HG03039 (cell line): ENCODE measurements around the gene UQCRHL.

Experiments
- ATAC-seq: cut with Tn5 transposase; IDR thresholded peaks from one replicate; pipeline ENCODE4 v1.9.1; 2021; ENCODE audit warnings: mild to moderate bottlenecking, moderate library complexity; ENCODE audit not compliant: unreplicated experiment

Gene UQCRHL

DNA sequence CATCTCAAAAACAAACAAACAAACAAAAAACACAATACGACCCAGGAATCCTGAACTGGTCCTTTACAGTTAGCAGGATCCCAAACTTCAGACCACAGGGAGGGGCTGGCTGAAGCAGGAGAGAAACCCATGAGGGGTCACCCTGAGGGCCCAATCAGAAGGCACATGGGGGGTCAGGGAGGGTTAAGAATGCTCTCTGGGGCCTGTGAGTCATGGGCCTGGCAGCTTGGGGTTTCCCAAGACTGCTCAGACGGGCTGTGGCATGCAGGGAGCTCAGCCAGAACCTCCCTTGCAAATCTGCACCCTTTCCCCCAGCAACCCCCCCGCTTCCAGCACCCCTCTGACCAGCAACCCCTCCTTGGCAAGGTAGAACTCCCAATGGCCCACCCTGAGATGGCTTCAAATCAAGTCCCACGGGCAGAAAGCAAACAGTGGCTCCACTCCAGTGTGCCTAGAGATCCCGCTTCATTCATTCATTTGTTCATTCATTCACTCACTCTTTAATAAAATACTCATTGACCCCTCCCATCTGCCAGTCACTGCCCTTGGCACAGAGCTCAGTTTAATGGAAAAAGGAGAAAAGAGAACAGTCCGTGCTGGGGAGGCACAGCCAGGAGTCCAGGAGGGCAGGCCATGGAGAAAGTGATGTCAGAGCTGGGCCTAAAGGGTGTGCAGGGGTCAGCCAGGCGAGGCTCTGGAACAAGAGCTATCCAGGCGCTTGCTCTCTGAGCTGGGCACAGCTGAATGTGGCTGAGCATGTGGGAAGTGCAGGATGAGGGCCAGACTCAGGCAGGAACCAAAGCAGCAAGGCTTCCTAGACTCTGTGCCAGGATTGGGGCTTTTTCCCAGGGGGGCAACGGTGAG is 8.2 kb downstream of the UQCRHL start:
- ATAC-seq: no peak

DNA sequence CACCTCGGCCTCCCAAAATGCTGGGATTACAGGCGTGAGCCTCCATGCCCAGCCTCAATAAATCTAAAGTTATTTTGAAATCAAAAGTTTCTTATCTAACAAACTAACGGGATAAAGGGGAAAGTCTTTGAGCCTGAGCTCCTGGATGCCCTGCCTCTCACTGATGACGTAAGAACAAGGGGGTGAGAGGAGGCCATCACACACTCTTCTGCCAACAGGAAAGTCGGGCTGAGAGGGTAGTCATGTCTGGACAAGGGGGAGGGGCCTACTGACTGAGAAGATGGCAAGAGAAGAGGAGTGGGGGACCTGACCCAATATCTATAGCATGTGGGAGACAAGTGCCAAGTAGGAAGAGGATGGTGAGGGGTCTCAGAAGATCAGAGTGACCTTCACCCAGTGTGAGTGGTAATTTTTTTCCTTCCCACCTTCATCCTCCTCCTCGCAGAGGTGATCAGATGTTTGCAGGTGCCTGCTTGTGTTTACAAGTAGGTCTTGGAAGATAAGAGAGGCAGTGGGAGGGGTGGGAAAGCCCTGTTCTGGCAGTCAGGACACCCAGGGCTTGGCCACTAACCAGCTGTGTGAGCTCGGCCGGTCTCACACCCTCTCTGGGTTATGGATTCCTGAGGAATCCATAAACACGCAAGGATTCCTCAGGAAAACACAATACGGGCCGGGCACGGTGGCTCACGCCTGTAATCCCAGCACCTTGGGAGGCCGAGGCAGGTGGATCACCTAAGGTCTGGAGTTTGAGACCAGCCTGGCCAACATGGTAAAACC is 9.6 kb downstream of the UQCRHL start:
- no peak for ATAC-seq

DNA sequence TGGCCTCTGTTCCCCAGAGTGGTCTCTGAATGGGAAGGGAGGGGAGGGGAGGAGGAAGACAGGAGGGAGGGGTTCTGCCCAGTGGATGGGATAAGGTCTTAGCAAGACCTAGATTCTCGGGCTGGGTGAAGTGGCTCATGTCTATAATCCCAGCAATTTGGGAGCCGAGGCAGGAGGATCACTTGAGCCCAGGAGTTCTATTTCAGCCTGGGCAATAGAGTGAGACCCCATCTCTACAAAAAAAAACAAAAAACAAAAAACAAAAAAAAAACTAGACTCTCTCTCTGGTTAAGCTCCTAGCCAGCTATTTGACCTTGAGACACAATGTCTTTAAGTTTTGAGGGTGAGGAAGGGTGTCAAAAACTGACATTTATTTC is 11.4 kb downstream of the UQCRHL start:
- ATAC-seq: no peak

DNA sequence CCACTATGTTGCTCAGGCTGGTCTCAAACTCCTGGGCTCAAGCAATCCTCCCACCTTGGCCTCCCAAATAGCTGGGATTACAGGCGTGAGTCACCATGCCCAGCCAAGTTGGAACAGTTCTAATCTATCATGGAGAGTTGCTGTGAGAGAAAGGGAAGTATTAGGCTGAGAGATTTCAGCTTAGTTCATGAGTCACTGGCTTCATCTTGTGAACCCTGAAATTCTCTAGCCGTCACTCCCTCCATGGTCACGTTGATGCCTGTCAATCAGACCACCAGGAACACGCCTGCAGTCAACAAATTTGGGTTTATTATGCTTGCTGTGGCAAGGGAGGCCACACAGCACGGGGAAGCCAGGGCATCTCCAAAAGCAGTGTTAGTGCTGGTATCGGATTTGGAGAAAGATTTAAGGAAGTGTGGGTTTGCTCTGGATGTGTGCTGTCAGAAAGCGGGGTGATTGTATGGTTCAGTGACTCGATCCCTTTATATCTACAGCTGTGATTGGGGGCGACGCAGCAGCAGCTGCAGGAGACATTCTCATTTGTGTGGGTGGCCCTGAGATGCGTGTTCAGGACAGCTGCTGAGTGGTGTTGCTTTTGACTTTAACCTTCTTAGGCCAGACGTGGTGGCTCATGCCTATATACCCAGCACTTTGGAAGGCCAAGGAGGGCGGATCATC is 18.7 kb downstream of the UQCRHL start:
- no peak for ATAC-seq

DNA sequence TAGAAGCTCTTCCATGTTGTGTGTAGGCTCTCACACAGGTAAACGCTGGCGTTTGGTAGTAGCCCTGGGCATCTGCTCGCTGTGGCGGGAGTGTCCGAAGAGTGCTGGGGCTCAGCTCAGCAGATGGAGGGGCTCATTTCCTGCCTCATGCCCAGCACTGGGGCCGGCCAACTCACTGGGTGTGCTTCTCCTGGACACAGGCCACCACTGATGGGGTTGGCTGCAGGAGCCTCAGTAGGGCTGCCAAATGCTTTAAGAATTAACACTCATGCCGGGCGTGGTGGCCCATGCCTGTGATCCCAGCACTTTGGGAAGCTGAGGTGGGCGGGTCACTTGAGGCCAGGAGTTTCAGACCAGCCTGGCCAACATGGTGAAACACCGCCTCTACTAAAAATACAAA is 20.9 kb downstream of the UQCRHL start:
- ATAC-seq: no peak

DNA sequence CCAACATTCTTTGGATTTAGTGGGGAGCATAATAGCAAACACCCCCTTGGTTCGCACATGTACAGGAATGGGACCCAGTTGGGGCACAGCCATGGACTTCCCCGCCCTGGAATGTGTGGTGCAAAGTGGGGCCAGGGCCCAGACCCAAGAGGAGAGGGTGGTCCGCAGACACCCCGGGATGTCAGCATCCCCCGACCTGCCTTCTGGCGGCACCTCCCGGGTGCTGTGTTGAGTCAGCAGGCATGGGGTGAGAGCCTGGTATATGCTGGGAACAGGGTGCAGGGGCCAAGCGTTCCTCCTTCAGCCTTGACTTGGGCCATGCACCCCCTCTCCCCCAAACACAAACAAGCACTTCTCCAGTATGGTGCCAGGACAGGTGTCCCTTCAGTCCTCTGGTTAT is 21.8 kb downstream of the UQCRHL start:
- ATAC-seq: no peak

DNA sequence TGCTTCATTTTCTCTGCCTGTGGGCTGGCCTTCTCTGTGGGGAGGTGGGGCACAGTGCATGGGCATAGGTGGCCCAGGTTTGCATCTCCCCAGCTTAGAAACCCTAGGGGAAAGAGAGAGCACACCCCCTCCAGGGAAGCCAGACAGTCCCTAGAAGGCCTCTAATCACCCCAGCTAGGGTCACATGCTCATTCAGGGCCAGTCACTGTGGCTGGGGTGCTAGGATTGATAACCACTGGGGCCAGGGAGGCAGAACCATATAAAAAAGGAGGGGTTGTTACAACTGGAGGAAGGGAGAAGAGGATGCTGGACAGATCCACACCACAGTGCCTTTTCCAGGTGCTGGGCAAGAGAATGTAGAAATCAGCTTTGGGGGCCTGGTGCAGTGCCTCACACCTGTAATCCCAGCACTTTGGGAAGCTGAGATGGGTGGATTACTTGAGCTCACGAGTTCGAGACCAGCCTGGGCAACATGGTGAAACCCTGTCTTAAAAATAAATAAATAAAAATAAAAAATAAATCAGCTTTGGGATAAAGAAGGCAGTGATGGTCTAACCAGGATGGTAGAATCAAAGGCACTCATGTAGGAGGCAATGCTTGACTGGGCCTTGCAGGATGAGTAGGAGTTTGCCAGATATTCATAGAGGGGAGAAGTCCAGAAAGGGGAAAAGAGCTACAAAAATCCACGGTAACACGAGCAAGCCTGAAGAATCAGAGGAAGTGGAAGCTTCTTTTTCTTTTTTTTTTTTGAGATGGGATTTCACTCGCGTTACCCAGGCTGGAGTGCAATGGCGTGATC is 29.3 kb downstream of the UQCRHL start:
- no peak for ATAC-seq

DNA sequence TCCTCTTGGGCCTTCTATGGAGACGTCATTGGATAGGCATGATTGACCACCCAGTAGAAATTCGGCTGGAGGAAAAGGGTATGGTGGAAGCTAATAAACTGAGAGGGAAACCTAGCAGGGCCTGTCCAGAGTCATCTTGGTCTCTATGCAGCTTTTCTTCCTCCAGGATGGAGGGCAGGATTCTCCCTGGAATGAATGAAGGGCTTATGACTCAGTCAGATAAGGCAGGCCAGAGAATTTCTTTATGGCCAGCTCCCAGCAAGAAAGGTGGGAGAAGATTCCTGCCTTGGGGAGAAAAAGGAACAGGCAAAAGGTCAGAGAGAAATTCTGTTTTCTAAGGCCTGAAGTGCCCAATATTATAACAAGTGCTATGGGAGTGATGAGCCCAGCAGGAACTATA is 31.7 kb downstream of the UQCRHL start:
- ATAC-seq: no peak

DNA sequence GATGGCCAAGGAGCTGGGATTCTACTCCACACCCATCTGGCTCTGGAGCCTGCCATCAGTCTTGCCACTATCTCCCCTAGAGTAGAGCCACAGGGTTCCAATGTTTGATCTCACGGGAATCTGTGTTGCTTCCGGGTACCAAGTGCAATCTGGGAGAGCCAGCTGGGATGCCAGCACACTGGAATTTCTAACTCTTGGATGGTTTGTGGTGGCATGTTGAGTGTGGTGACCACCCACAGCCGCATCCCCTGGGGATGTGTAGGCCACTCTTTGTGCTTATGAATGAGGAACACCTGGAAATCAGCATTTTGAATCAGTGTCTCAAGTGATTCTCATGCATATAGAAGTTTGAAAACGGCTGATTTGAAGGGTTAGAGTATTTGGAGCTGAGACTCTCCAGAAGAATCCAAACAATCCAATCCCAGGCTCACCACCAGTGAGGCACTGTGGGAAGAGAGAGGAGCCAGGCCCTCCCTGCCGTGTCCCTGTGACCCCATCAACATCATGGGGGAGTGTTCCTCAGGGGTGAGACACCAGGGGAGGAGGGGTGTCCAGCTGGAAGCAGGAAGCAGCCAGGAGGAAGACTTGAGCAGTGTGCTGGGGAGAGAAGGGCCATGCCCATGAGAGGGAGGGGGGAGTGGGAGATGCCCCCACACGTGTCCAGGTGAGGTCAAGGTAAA is 35.5 kb downstream of the UQCRHL start:
- no peak for ATAC-seq

DNA sequence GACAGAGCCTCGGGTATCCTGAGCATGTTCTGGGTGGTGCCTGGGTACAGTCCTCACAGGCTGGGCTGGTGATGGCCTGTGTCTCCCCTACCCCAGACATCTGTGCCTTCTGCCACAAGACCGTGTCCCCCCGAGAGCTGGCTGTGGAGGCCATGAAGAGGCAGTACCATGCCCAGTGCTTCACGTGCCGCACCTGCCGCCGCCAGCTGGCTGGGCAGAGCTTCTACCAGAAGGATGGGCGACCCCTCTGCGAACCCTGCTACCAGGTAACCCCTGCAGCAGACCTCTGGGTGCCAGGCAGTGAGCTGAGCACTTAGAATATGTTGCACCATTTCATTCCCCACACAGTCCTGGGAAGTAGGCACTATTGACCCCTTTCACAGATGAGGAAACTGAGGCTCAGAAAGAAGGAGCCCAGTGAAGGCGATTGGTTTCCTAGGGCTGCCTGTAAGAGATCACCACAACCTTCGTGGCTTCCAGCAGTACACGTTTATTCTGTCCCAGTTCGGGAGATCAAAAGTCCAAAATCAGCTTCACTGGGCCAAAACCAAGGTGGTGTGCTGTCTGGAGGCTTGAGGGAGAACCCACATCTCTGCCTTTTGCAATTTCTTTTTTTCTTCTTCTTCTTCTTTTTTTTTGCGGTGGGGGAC is 37.0 kb downstream of the UQCRHL start:
- ATAC-seq: no peak

DNA sequence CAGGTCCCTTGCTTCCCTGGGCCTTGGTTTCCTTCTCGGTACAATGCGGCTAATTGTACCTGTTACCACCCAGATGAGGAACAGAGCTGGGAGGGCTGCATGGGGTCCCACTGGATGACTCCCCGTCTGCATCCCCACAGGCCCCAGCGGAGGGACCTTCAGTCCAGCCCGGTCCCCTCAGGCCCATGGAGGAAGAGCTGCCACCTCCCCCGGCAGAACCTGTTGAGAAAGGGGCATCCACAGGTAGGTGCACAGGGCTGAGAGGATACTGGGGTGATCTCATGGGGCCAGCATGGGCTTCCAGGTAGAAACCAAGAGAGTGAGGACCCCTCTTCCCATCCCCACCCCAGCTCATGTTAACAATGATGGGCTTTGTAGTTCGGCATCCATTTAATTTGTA is 39.1 kb downstream of the UQCRHL start:
- no peak for ATAC-seq

DNA sequence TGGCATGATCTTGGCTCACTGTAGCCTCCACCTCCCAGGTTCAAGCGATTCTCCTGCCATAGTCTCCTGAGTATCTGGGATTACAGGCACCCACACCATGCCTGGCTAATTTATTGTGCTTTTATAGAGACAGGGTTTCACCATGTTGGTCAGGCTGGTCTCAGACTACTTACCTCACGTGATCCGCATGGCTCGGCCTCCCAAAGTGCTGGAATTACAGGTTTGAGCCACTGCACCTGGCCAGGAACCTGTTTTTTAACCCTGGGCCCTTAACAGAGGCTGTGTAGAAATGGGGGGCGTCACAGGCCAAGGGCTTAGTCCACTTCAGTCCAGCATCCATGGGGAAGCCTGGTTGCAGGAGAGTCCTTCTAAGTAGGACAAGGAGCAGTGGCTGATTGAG is 39.5 kb downstream of the UQCRHL start:
- no peak for ATAC-seq

DNA sequence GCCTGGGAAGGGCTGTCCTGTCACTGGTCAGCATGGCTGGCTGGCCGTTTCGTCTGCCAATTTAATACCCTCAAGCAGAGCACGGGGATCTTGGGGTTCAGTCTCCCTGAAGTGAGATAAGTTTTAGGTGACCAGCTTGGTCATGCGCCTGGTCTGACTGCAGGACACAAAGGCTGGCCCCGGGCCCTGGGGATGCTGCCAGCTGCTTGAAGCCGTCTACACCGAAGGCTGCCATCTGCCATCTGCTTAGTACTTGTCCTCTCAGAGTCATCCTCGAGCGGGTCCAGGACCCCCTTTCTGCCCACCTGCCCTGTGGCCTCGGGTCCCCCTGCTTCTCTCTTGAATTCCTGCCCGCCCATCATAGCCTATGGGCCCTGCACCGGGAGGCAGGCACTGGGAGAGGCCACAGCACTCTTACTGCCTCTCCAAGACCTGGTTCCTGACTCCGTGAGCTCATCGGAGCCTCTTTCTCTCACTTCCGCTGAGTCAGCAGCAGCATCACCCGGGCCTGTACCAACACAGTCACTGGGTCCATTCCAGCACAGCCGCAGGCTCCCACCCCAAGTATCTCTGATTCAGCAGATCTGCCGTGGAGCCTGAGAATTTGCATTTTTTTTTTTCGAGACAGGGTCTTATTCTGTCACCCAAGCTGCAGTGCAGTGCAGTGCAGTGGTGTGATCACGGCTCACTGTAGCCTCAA is 41.8 kb downstream of the UQCRHL start:
- ATAC-seq: no peak

DNA sequence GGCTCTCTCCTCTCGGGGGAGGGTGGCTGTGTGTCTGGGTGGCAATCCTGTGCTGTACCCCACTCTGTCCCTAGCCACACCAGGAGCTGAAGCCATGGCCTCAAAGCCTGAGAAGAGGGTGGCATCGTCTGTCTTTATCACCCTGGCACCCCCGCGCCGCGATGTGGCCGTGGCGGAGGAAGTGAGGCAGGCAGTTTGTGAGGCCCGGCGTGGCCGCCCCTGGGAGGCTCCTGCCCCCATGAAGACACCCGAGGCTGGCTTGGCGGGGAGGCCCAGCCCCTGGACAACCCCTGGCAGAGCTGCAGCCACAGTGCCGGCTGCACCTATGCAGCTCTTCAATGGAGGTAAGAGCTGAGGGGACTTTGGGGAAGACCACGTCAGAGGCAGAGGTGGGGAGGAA is 42.6 kb downstream of the UQCRHL start:
- no peak for ATAC-seq

DNA sequence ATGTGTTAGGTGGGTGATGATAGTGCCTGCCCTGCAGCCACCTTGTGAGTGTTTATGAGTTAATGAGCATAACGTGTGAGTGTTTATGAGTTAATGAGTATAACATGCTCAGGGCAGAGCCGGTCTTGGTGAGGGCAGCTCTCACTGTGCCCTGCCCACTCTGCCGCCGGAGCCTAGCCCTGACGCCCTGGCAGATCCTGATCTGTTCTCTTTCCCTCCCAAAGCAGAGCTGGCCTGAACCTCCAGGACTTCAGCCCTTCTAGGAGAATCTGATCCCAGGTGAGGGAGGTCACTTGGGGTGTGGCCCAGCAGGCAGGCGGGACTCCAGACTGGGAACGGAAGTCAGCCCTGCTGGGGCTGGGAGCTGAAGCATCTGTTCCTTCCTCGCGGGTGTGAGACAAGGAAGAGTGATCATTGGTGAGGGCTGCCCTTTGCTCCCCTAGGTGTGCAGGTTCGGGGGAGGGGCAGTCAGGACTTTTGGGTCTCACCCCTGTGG is 43.1 kb downstream of the UQCRHL start:
- ATAC-seq: no peak

DNA sequence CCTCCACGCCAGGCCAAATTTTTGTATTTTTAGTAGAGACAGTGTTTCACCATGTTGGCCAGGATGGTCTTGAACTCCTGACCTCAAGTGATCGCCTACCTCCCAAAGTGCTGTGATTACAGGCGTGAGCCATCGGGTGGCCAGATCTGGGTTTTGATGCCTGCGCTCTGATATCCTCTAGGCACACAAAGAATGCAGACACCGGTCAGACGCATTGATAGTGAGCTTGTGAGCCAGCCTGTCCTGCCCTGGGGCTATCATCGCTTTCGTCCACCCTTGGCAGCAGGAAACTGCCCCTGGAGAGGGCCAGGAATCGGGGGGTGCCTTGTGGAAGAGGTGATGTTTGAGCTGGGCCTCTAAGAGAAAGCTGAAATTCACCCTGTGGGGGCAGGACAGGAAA is 44.9 kb downstream of the UQCRHL start:
- ATAC-seq: no peak

DNA sequence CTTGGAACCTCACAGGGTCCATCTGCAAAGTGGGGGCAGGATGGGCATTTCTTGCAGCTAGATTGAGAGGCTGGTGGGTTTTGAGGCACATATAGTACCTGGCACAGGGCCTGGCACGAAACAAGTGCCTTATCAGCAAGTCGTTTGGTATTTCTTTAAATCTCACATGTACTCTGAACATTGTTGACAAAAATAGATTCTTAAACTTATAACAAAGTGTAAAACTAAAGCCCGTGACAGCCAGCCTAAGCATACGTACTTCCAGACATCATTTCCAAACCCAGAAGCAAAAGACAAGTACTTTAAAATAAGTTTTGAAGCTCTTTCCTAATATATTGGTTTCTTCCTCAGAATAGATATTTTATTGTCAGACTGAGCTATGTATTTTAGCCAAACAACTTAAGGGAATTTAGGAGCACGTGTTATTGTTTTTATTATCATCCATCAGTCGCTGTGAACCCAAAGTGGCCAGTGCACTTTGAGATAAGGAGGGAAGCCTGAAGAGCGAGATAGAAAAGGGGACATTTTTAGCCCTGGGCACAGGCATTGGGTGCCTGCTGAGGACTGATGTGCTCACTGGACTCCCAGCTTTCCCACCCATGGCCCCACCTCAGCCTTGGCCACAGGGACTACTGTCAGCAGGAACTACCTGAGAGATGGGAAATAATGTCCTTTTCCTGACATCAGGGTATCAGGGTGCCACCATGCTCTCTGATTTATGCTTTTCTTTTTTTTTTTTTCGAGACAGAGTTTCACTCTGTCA is 45.9 kb downstream of the UQCRHL start:
- no peak for ATAC-seq

DNA sequence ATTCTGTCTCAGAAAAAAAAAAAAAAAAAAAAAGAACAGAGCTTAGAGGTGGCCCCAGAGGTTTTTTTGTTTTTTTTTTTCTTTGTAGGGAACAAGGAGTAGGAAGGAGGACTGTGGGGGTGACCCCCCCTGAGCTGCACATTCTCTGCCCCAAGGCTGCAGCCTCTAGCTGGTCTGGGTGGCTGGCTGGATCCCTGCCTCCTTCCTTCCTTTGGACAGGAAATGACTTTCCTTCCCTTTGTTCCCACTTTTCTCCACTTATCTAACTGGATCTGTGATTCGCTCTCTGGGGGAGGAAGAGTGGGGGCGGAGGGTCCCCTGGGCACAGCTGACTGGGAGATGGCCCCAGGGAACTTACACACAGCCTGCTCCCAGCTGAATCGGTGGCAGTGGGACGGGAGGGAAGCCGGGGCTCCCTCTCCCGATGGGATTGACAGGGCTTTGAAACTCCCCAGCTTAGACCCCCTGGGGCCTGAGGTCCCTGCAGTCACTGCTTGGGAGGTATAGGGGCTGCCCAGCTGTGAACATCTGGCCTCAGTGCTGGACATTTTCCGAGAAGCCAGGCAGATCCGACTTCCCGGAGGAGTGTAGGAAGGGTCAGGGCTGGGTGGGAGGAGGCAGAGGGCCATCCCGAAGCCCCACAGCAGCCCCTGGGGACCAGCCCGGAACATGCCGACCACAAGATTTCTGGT is 46.8 kb downstream of the UQCRHL start:
- no peak for ATAC-seq
